Measurements from ENCODE around the gene SLC8B1. TPM values are rescaled to one million over a fixed set of nuclear protein-coding genes. Genes with fewer than 3 reads are reported as not detected.

The SLC8B1 gene
- total and polyA plus RNA-seq, 2 donors (not counting 3 experiments of a cell fraction or from before 2014, with no cell fraction given), result 29.9 to 45.4 TPM

GRCh38 chr12:113330505-113330904 is 4.4 kb downstream of the SLC8B1 start:
- POLR2A ChIA-PET, result no interaction called here
- FAIRE-seq, result no peak

More at GRCh38 chr12:113330505-113330904, 4.4 kb downstream of the SLC8B1 start:
- peaks cover 25% of the 10 kb centered on the region for H3K4me1 ChIP-seq (ENCODE audit: control insufficient read depth, extremely low read depth, insufficient read depth, low read length)
- H3K36me3 ChIP-seq (ENCODE audit: control insufficient read depth in 2 of 2, extremely low read depth in 1 of 2, insufficient read depth in 2 of 2, low read length in 2 of 2), result no peaks in the 10 kb centered on the region
- H2AFZ ChIP-seq (ENCODE audit: low read depth, low read length), result no peak overlapping the region
- H3K4me3 ChIP-seq (replicated peaks in 1 of 3; ENCODE audit: insufficient read depth in 1 of 3, low read depth in 1 of 3, low read length in 3 of 3), result no peak overlapping the region
- BruUV-seq (replicated peaks), result no TSS peak
- no peaks in the 10 kb centered on the region for H3K27me3 ChIP-seq (ENCODE audit: control insufficient read depth in 2 of 2, insufficient read depth in 2 of 2, low read length in 2 of 2)
- no peak overlapping the region for H3K4me2 ChIP-seq (ENCODE audit: insufficient read depth, low read length)
- H3K79me2 ChIP-seq (ENCODE audit: control insufficient read depth, insufficient read depth, low read length), result peaks cover 6% of the 10 kb centered on the region
- H3K9me3 ChIP-seq (replicated peaks; ENCODE audit: control insufficient read depth, insufficient read depth, low read length), result no peaks in the 10 kb centered on the region
- TF ChIP-seq FOS (IDR thresholded peaks at IDR 0.05; ENCODE audit: borderline replicate concordance, insufficient read depth, low read length) (no peak), MAX (IDR thresholded peaks at IDR 0.05; ENCODE audit: insufficient read depth, insufficient read length) (no peak), GATA2 (IDR thresholded peaks at IDR 0.05; ENCODE audit: insufficient read depth, insufficient read length, low read depth, low read length) (no peak), POLR2AphosphoS5 (IDR thresholded peaks at IDR 0.05; ENCODE audit: insufficient read depth, low read depth, low read length) (no peak), EZH2 (IDR thresholded peaks at IDR 0.05; ENCODE audit: borderline replicate concordance, low read depth, low read length, severe bottlenecking) (no peak), JUN (IDR thresholded peaks at IDR 0.05; ENCODE audit: borderline replicate concordance, insufficient read depth, insufficient read length, low read depth) (no peak), MYC (IDR thresholded peaks at IDR 0.05; ENCODE audit: low read depth, low read length) (no peak), POLR2A (IDR thresholded peaks at IDR 0.05; ENCODE audit: low read depth, low read length) (no peak), CTCF (IDR thresholded peaks at IDR 0.05; ENCODE audit: extremely low read depth in 1 of 2, insufficient read depth in 1 of 2, low read depth in 1 of 2, low read length in 2 of 2) (no peak)
- H3K27ac ChIP-seq (ENCODE audit: insufficient read depth, low read depth, low read length), result no peak overlapping the region
- no peak for DNase-seq (ENCODE audit: low read depth, low spot score)
- dilution Hi-C loops (cut with MboI; ENCODE audit: extremely low pct_ligation_motif_present, low sequenced_read_pairs), result no loop called here
- H4K20me1 ChIP-seq (replicated peaks; ENCODE audit: control insufficient read depth, extremely low read depth, insufficient read depth, low read length), result no peaks in the 10 kb centered on the region
- CTCF ChIA-PET, result no interaction called here
- H3K9me1 ChIP-seq (replicated peaks; ENCODE audit: control insufficient read depth, extremely low read depth, insufficient read depth, low read length), result no peaks in the 10 kb centered on the region
- intact Hi-C loops (cut with micrococcal nuclease), result loop anchor here (10.0 kb wide), 1 partner anchor 106 kb away; the partner anchor contains the start of gene TPCN1
- no peak overlapping the region for H3K9ac ChIP-seq (replicated peaks; ENCODE audit: extremely low read depth, insufficient read depth, low read length)
